ENCODE data around the gene APIP. TPM values are rescaled to one million over a fixed set of nuclear protein-coding genes. Genes with fewer than 3 reads are reported as not detected.

Gene APIP
- total RNA-seq, 1 donor from 2014 or later: 25.1 TPM

DNA sequence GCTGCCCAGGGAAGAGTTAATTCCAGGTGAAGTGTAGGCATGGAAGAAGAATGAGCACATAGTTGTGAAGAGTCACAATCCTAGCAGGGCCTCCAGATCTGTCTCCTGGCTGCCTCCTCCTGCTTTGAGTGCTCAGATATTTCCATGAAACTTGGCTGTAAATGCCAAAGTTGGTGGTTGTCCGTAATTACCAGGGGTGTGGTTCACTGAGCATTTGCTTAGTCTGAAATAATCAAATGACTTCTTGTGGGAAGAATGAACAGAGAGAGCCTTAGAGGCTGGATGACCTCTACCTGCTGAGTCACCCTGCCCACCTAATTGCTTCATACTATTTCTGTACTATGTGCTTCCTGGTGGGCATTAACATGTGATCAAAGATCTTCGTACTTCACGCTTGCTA lies 50.9 kb downstream of the APIP start:
- H3K4me1 Mint-ChIP-seq: no peaks in the 10 kb centered on the region

DNA sequence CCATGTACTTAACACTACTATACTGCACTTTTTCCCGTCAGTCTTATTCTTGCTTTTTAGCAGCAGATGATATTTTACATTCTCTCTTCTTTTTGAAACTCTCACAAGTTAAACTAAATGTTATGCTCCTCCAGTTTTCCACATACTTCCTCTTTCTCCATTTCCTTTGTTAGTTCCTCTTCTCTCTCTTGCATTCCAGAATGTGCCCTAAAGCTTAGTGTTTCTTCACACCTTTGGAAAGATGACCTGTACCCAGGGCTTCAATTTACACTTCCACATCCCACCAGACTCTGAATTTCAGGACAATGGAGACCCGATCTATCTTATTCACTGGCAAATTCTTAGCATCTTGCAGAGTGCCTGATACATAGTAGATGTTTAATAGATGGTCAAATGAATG lies 51.8 kb downstream of the APIP start:
- no peak overlapping the region for H3K4me3 Mint-ChIP-seq
- H3K27me3 Mint-ChIP-seq (ENCODE audit: low read depth): no peaks in the 10 kb centered on the region
- H3K36me3 Mint-ChIP-seq (ENCODE audit: low read depth): peaks cover 13% of the 10 kb centered on the region
- no peaks in the 10 kb centered on the region for H3K4me1 Mint-ChIP-seq
- DNase-seq (ENCODE audit: low read depth, low spot score): no peak
- no peak overlapping the region for H3K27ac Mint-ChIP-seq (ENCODE audit: unreplicated experiment)
- TF ChIP-seq, protein P1, sequence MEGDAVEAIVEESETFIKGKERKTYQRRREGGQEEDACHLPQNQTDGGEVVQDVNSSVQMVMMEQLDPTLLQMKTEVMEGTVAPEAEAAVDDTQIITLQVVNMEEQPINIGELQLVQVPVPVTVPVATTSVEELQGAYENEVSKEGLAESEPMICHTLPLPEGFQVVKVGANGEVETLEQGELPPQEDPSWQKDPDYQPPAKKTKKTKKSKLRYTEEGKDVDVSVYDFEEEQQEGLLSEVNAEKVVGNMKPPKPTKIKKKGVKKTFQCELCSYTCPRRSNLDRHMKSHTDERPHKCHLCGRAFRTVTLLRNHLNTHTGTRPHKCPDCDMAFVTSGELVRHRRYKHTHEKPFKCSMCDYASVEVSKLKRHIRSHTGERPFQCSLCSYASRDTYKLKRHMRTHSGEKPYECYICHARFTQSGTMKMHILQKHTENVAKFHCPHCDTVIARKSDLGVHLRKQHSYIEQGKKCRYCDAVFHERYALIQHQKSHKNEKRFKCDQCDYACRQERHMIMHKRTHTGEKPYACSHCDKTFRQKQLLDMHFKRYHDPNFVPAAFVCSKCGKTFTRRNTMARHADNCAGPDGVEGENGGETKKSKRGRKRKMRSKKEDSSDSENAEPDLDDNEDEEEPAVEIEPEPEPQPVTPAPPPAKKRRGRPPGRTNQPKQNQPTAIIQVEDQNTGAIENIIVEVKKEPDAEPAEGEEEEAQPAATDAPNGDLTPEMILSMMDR (conservative IDR thresholded peaks at IDR 0.05): no peak
- peaks cover 6% of the 10 kb centered on the region for H3K9me3 Mint-ChIP-seq

More for the DNA sequence above, 50.9 kb downstream of the APIP start:
- H3K27me3 Mint-ChIP-seq (ENCODE audit: low read depth): no peaks in the 10 kb centered on the region
- DNase-seq (ENCODE audit: low read depth, low spot score): no peak
- H3K4me3 Mint-ChIP-seq: no peak overlapping the region
- no peak overlapping the region for H3K27ac Mint-ChIP-seq (ENCODE audit: unreplicated experiment)
- TF ChIP-seq, protein P1 (conservative IDR thresholded peaks at IDR 0.05): no peak
- peaks cover 13% of the 10 kb centered on the region for H3K36me3 Mint-ChIP-seq (ENCODE audit: low read depth)
- peaks cover 6% of the 10 kb centered on the region for H3K9me3 Mint-ChIP-seq

DNA sequence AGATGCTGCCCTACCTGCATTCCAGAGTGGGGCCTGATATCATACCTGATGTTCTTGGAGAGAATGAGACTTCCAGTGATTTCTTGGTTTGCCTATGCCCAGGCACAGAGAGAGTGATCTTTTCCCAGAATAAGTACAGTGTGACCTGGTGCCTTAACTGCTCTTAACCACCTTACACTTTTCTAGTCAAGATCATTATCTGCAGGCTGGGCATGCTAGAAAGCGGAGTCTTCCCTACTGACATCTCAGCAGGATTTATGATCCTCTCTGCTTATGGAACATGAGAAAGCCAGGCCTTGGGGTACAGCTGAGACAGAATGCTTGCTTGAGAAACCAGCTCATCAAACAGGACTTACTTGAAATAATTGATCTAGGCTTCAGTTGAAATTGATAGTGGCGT lies 53.1 kb downstream of the APIP start:
- H3K27ac Mint-ChIP-seq (ENCODE audit: unreplicated experiment): no peak overlapping the region
- TF ChIP-seq, protein P1 (conservative IDR thresholded peaks at IDR 0.05): no peak
- H3K4me1 Mint-ChIP-seq: no peaks in the 10 kb centered on the region
- H3K4me3 Mint-ChIP-seq: no peak overlapping the region
- H3K27me3 Mint-ChIP-seq (ENCODE audit: low read depth): no peaks in the 10 kb centered on the region
- peaks cover 13% of the 10 kb centered on the region for H3K36me3 Mint-ChIP-seq (ENCODE audit: low read depth)
- DNase-seq (ENCODE audit: low read depth, low spot score): no peak
- H3K9me3 Mint-ChIP-seq: peaks cover 6% of the 10 kb centered on the region

DNA sequence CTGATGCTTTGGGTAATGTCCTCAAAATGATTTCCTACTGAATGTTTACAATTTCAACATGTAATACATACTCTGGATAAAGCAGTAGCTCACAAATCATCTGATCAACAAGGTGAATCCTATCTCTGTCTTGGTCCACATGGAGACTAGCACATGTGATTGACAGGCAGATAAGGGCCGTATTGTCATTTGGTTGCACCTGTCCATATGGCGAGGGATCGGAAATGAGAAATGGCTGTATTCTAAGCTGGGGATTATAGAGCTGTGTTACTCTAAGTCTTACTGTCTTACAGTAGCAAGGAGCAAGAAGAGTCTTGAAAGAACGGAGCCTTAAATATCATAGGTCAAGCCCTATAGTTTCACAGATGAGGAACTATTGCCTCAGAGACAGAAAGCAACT lies 55.7 kb downstream of the APIP start:
- Mint-ChIP-seq H3K27ac (ENCODE audit: unreplicated experiment) (no peak overlapping the region), H3K27me3 (ENCODE audit: low read depth) (no peaks in the 10 kb centered on the region), H3K9me3 (peaks cover 3% of the 10 kb centered on the region), H3K4me1 (no peaks in the 10 kb centered on the region), H3K4me3 (no peak overlapping the region), H3K36me3 (ENCODE audit: low read depth) (peaks cover 16% of the 10 kb centered on the region)
- DNase-seq (ENCODE audit: low read depth, low spot score): no peak
- TF ChIP-seq, protein P1 (conservative IDR thresholded peaks at IDR 0.05): no peak

DNA sequence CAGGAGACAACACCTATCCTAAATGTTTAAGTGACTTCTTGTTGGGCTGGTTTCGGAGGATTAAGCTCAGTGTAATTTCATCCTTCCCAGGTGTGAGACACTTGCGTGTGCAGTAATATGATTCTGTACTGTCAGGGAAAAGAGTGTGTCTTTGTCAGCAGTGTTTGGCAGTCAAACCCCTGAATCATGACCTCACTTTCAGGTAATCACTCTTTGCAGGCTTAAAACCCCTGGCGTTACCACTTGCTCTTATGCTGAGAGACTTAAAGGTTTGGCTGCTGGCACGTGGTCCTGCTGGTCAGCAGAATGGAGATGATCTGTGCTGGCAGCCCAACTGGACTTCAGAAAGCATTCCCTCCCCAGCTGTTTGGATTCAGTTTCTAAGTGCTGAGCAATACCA lies 56.1 kb downstream of the APIP start:
- no peaks in the 10 kb centered on the region for H3K4me1 Mint-ChIP-seq
- no peak overlapping the region for H3K27ac Mint-ChIP-seq (ENCODE audit: unreplicated experiment)
- no peaks in the 10 kb centered on the region for H3K27me3 Mint-ChIP-seq (ENCODE audit: low read depth)
- no peak overlapping the region for H3K4me3 Mint-ChIP-seq
- no peak for DNase-seq (ENCODE audit: low read depth, low spot score)
- peaks cover 16% of the 10 kb centered on the region for H3K36me3 Mint-ChIP-seq (ENCODE audit: low read depth)
- peaks cover 2% of the 10 kb centered on the region for H3K9me3 Mint-ChIP-seq
- TF ChIP-seq, protein P1 (conservative IDR thresholded peaks at IDR 0.05): no peak

DNA sequence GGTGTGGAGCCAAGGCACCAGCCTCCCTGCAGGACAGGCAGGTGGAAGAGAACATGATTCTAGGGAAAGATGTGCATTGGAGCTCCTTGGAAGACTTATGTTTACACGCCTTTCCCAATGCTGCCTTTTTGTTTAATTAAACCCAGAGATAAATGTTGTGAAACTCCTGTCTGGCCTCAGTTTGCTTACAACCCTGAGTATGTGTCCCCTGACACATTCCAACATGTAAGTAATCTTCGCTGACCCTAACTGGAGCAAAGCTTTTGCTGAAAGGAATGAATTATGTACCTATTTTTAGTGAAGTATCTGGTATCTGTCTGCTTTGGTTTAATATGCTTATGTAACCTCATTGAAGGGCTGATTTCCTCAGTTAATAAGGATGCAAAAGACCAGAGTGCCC lies 56.7 kb downstream of the APIP start:
- peaks cover 19% of the 10 kb centered on the region for H3K36me3 Mint-ChIP-seq (ENCODE audit: low read depth)
- no peak for DNase-seq (ENCODE audit: low read depth, low spot score)
- H3K4me1 Mint-ChIP-seq: no peaks in the 10 kb centered on the region
- no peak overlapping the region for H3K27ac Mint-ChIP-seq (ENCODE audit: unreplicated experiment)
- TF ChIP-seq, protein P1 (conservative IDR thresholded peaks at IDR 0.05): no peak
- H3K9me3 Mint-ChIP-seq: peaks cover 2% of the 10 kb centered on the region
- no peaks in the 10 kb centered on the region for H3K27me3 Mint-ChIP-seq (ENCODE audit: low read depth)
- no peak overlapping the region for H3K4me3 Mint-ChIP-seq
